ENCODE results near the gene NDUFAF2. TPM values are rescaled to one million over a fixed set of nuclear protein-coding genes. Genes with fewer than 3 reads are reported as not detected.

Gene NDUFAF2
- total RNA-seq, 4 donors from 2014 or later: 5.4 to 56.1 (median 7.3) TPM

DNA sequence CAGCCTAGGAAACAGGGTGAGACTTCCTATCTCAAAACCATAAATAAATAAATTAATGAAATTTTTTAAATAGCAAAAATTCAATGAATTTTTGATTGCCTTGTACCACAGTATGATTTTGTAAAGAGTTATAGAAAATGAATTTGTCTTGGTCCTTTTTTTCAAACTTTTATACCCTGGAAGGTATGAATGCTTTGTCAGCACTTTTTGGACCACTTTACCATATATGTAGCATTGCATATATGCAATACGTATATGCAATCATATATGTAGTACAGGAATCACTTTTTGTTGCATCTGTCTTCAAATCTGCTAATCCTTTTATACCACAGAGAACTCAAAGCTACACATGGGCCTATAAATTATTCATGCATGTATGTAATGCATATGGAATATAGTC is 226.5 kb downstream of the NDUFAF2 start:
- DNase-seq: no peak
- no peak for TF ChIP-seq POLR2A (IDR thresholded peaks at IDR 0.05)
- TF ChIP-seq, protein P1, sequence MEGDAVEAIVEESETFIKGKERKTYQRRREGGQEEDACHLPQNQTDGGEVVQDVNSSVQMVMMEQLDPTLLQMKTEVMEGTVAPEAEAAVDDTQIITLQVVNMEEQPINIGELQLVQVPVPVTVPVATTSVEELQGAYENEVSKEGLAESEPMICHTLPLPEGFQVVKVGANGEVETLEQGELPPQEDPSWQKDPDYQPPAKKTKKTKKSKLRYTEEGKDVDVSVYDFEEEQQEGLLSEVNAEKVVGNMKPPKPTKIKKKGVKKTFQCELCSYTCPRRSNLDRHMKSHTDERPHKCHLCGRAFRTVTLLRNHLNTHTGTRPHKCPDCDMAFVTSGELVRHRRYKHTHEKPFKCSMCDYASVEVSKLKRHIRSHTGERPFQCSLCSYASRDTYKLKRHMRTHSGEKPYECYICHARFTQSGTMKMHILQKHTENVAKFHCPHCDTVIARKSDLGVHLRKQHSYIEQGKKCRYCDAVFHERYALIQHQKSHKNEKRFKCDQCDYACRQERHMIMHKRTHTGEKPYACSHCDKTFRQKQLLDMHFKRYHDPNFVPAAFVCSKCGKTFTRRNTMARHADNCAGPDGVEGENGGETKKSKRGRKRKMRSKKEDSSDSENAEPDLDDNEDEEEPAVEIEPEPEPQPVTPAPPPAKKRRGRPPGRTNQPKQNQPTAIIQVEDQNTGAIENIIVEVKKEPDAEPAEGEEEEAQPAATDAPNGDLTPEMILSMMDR (IDR thresholded peaks at IDR 0.05): no peak
- H3K27ac ChIP-seq: no peak overlapping the region
- H3K27me3 ChIP-seq: no peaks in the 10 kb centered on the region
- H3K36me3 ChIP-seq: no peaks in the 10 kb centered on the region
- H3K9me3 ChIP-seq: no peaks in the 10 kb centered on the region
- no peak overlapping the region for H3K4me3 ChIP-seq
- H3K4me1 ChIP-seq: no peaks in the 10 kb centered on the region

DNA sequence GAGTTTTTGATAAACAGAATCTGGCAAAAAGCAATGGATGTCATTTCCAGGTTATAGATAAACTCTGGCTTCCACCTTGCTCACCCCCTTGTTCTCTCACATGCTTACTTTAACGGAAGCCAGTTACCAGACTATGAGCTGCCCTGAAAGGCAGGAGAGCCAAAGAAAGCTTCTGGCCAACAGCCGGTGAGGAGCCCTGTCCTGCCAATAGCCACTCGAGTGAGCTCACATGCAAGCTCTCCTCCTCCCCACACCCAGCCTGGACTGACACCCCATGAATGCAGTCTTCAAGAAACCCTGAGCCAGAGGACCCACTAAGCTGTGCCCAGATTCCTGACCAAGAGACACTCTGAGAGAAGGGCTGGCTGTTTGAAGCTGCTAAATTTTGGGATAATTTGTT is 231.6 kb downstream of the NDUFAF2 start:
- H3K9me3 ChIP-seq: no peaks in the 10 kb centered on the region
- no peaks in the 10 kb centered on the region for H3K4me1 ChIP-seq
- no peaks in the 10 kb centered on the region for H3K27me3 ChIP-seq
- H3K4me3 ChIP-seq: no peak overlapping the region
- no peak overlapping the region for H3K27ac ChIP-seq
- DNase-seq: no peak
- H3K36me3 ChIP-seq: no peaks in the 10 kb centered on the region
- no peak for TF ChIP-seq POLR2A (IDR thresholded peaks at IDR 0.05)
- TF ChIP-seq, protein P1 (IDR thresholded peaks at IDR 0.05): no peak

DNA sequence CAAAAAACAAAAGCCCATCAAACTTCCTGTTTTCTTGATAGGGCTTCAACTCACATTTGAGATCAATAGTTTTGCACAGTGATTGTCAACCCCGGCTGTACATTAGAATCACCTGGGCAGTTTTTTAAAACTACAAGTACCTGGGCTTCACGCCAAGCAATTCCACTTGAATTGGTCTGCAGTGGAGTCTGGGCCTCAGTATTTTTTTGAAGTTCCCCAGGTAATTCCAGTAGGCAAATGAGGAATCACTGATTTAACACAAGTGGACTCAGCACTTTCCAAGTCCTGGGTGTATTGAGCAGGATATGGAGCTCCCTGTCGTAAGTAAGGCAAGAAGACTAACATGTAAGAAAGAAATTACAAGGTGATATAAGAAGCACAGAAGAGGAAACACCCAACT is 232.1 kb downstream of the NDUFAF2 start:
- no peak overlapping the region for H3K4me3 ChIP-seq
- DNase-seq: no peak
- H3K36me3 ChIP-seq: no peaks in the 10 kb centered on the region
- no peak for TF ChIP-seq POLR2A (IDR thresholded peaks at IDR 0.05)
- TF ChIP-seq, protein P1 (IDR thresholded peaks at IDR 0.05): no peak
- no peaks in the 10 kb centered on the region for H3K4me1 ChIP-seq
- no peaks in the 10 kb centered on the region for H3K27me3 ChIP-seq
- no peaks in the 10 kb centered on the region for H3K9me3 ChIP-seq
- no peak overlapping the region for H3K27ac ChIP-seq

DNA sequence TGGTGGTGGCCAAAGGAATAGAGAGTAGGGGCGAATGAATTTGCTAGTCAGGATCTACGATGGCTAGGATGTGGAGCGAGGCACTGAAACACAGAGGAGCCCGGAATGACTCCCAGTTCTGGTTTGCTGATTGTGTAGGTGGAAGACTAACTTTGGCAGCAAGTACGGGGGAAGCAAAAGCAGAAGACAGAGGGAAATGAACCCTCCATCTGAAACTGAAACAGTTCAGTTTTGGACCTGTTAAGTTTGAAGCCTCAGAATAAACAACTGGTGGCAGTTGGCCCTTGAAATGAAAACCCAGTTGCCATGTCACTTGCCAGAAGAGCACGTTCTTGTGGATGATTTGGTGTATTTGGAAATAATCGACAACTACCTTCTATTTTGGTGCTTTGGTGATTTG is 232.7 kb downstream of the NDUFAF2 start:
- no peaks in the 10 kb centered on the region for H3K4me1 ChIP-seq
- no peaks in the 10 kb centered on the region for H3K9me3 ChIP-seq
- no peak overlapping the region for H3K4me3 ChIP-seq
- no peaks in the 10 kb centered on the region for H3K36me3 ChIP-seq
- H3K27me3 ChIP-seq: no peaks in the 10 kb centered on the region
- no peak for DNase-seq
- H3K27ac ChIP-seq: no peak overlapping the region
- TF ChIP-seq POLR2A (IDR thresholded peaks at IDR 0.05): no peak
- TF ChIP-seq, protein P1 (IDR thresholded peaks at IDR 0.05): no peak

DNA sequence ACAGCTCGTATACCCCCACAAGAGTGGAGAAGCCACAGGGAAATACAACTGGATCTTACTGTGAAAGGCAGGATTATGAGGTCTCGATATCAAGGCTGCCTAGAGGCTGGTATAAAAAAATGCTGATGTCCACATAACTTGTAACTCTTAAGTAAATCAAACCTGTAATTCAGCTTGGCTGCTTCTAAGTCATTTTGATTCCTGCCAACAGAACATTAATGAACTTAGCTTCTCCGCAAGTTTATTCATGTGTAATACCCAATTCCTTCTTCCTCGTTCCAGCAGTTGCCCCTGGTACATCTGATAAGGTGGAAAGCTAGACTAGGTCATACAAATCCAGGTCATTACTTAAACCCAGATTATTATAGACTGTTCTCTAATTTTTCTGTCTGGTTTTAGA is 233.7 kb downstream of the NDUFAF2 start:
- TF ChIP-seq, protein P1 (IDR thresholded peaks at IDR 0.05): no peak
- TF ChIP-seq POLR2A (IDR thresholded peaks at IDR 0.05): no peak
- DNase-seq: no peak
- H3K27me3 ChIP-seq: no peaks in the 10 kb centered on the region
- no peak overlapping the region for H3K27ac ChIP-seq
- no peaks in the 10 kb centered on the region for H3K9me3 ChIP-seq
- no peaks in the 10 kb centered on the region for H3K4me1 ChIP-seq
- H3K36me3 ChIP-seq: no peaks in the 10 kb centered on the region
- no peak overlapping the region for H3K4me3 ChIP-seq

DNA sequence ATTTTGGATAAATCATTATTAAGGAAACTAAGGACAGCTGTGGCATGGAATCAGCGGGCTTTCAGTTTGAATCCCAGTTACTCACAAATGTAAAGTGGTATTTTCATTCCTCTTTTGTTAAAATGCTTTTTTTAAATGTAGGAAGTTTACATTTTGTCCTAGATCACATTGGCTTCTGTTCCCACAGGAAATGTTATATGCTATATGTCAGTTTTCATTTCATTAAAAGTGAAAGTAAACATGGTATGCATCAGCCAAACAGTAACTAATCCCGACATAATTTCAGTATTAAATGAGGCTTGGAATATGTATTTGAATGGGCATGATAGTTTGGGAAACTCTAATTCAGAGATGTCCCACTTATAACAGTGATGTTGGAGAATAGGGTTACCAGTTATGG is 235.9 kb downstream of the NDUFAF2 start:
- Histone ChIP-seq H3K4me3 (peak overlapping the region in 2 of 4 donors; percentile 3 to 23), H3K36me3 (no peaks in the 10 kb centered on the region), H3K27ac (no peak overlapping the region), H3K27me3 (no peaks in the 10 kb centered on the region), H3K9me3 (no peaks in the 10 kb centered on the region), H3K4me1 (no peaks in the 10 kb centered on the region)
- TF ChIP-seq, protein P1 (IDR thresholded peaks at IDR 0.05): no peak
- no peak for TF ChIP-seq POLR2A (IDR thresholded peaks at IDR 0.05)
- DNase-seq: no peak

All from Peyer's patch (tissue), 4 donors.